SKM-1 (cell line): ENCODE measurements around the gene RTKN.
A peak's percentile ranks its signal among the peaks of the same experiment; 100 is the strongest.

Source experiments
- DNase-seq: peaks from one replicate; lab custom pipeline; 2025; ENCODE audit not compliant: unreplicated experiment; lab: John Stamatoyannopoulos, UW

RTKN gene

GRCh38 chr2:74417763-74418162 lies 24.0 kb downstream of the RTKN start:
- DNase-seq, result no peak

DNA sequence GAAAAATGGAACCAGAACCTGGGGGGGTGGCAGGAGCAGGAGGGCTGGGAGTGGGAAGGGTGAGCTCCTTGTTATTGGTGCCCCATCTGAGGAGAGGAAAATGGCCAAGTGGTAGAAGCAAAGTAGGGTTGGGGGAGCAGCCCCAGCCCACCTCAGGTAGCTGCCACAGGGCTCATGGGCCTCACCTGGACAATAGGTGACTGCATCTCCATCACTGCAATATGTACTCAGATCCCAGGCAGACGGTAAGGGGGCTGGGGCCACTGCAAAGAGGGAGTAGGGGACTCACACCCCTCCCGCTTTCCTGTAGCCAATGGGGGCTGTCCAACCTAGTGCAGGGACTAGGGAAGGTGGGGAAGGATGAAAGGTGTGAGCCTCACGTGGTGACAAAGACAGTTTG lies 24.5 kb downstream of the RTKN start:
- no peak for DNase-seq

- no peak for DNase-seq
Measured at GRCh38 chr2:74416778-74417177, 25.0 kb downstream of the RTKN start.

- no peak for DNase-seq
Measured at GRCh38 chr2:74415762-74416395, 25.9 kb downstream of the RTKN start.

DNA sequence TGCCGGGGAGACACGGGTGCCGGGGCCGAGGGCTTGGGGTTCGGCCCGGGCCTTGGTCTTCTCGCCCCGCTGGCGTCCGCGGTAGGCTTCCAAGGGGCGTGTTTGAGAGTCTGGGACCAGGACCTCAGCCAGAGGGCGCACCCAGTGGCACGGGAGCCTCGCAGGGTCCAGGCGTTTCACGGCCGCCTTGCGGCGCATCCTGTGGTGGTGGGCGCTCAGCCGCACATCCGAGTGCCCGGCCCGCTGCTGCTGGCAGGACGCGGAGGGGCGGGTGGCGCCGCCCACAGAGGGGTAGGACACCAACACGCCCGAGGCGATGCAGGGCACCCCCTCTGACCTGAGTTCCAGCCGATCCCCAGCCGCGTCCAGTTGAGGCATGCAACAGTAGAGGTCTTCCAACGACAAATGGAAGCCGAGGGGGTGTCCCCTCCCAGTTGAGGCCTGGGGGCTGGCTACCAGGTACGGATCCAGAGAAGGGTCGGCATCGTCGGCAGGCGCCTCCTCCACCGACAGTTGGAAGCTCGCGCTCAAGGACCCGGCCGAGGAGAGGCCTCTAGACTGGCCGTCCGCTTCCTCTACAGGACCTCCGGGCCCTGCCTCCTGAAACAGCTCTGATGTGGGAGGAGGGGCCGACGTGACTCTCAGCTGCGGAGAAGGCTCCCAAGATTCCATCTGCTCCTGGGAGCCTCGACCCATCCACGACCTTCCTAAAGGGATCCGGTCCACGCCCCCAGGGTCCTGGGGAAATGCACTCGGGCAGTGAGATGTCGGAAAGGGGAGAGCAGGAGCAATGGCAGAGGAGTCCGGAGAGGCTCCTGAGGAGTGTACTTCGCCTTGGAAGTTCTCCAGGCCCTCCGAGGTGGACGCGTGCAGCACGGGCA lies 26.6 kb downstream of the RTKN start:
- no peak for DNase-seq

DNA sequence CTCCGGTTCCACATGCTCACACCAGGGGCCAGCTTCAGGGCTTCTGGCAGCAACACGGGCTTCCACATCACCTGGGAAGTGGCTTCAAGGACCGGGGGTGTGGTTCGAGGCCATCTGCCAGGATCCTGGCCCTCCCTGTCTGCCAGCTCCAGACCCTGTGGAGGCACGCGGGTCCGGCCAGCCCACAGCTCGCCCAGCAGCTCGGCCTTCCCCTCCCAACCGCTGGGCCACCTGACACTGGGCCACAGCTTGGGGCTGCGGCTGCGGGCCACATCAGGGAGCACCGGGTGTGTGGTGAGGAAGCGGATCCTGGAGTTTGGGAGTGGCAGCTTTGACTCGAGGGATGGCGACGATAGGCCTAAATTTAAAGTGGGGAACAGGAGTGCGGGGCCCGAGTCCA lies 27.3 kb downstream of the RTKN start:
- no peak for DNase-seq

- DNase-seq, result no peak
Measured at GRCh38 chr2:74413001-74413698, 28.6 kb downstream of the RTKN start.

DNA sequence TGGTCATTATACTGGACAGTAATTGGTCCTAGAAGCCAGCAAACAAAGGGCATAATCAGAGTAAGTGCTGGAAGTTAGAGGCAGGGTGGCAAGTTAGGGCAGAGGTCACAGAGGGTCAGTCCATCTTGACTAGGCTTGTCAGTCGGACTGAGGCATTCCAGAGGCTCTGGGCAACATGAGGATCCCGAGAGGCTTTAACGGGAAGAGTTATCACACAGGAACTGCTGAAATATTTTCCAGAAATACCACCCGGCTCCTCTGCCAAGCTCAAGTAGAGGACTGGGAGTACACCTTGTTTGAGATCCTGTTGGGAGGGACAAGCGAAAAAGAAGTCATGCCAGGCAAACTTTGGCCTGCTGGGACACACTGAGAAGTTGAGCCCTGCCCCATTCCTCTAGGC lies 34.1 kb downstream of the RTKN start:
- no peak for DNase-seq

- DNase-seq, result no peak
Measured at GRCh38 chr2:74406035-74406434, 35.7 kb downstream of the RTKN start.

- DNase-seq, result no peak
Measured at GRCh38 chr2:74401891-74402290, 39.8 kb downstream of the RTKN start.

- peak; percentile 49 for DNase-seq
Measured at GRCh38 chr2:74399785-74400184, 42.0 kb downstream of the RTKN start.

- DNase-seq, result no peak
Measured at GRCh38 chr2:74396149-74396548, 45.6 kb downstream of the RTKN start.

DNA sequence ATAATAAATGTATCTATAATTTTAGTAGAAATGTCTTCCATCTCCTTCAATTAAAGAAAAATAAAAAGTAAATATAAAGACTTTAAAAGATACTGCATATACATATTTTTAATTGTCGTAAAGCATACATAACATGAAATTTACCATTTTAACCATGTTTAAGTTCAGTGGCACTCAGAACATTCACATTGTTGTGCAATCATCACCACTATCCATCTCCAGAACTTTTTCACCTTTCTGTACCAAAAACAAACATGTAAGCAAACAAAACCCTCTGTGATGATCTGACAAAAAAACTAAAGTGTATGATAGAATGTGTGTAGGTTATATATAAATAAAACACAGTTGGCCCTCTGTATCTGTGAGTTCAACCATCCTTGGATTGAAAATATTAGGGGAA lies 48.2 kb downstream of the RTKN start:
- DNase-seq, result no peak

DNA sequence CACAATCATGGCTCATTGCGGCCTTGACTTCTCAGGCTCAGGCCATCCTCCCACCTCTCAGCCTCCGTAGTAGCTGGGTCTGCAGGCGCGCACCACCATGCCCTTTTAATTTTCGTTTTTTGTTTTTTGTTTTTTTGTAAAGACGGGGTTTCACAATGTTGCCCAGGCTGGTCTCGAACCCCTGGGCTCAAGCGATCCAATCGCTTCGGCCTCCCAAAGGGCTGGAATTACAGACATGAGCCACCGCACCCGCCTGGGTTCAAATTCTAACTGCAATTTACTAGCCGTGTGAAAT lies 49.3 kb downstream of the RTKN start:
- DNase-seq, result no peak

GRCh38 chr2:74391580-74392448 lies 49.9 kb downstream of the RTKN start:
- DNase-seq, result peak; percentile 81

GRCh38 chr2:74391209-74391579 lies 50.5 kb downstream of the RTKN start:
- no peak for DNase-seq

- DNase-seq, result no peak
Measured at GRCh38 chr2:74390606-74391005, 51.1 kb downstream of the RTKN start.

DNA sequence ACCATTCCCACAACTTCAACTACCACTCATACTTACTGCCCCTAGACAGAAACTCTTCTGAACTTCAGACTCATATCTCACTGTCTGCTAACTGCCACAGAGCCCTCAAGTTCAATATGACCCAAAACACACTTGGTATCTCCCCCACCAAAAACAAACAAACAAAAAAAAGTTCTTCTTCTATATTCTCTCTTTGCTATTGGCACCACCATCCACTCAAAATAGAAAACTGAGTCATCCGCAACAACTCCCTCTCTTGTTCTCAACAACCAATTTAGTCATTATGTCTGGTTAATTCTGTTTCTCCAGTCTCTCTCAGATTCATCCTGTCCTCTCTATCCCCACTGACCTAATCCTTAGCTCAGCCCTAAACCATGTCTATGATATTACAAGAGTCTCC lies 54.4 kb downstream of the RTKN start:
- no peak for DNase-seq

DNA sequence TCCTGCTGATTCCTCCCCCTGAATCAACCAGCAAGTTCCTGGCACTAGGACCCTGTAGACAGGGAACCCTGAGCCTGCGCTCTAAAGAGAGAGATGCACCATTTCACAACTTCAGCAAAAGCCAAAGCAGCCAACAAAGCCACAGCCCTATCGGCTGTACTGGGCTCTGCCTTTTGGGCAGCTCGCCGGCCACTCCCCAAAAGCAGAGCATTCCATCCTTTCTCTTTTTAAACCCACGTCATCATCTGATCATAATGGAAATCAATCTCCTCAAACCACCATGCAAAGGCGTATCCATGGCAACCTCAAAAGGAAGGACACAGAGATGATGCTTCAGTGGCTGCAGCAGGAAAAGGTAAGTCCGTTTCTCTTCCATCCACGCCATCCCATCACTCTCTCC lies 56.3 kb downstream of the RTKN start:
- DNase-seq, result no peak

- DNase-seq, result no peak
Measured at GRCh38 chr2:74384051-74384450, 57.7 kb downstream of the RTKN start.

DNA sequence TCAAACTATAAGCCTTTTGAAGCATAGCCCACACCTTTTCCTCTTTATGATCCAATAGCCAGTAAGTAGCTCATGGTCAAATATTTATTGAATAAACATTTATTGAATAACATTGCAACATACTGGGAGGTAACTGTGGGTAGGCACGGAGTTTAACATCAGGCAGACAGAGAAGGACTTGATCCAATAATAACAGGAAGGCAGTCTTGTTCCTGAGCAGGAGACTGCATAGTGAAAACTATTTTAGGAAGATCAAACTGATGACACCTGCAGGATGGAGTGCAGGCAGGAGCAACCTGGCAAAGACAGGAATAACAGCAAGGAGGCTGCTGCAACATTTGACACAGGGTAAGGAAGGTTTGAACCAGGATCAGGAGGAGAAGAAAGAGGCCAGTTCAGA lies 58.5 kb downstream of the RTKN start:
- DNase-seq, result no peak
